Measurements from ENCODE around the gene NELL1.

DNA sequence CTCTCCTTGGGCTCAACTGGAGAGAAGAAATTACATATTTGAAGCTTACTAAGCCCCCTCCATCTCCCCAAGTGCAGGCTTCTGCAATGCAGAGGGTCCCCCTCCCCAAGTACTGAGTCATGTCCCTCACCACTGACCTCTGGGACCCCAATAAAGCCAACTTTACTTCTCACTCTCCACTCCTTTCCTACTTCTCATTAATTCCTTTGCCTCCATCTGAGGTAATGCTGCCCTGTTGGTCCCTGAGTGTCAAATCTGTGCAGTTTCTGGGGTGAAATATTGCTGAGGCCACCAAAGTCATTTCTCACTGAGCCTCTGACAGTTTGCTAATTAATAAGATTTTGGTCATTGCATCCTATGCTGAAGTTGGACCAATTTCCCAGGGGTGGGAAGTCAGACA, 101.6 kb downstream of the NELL1 start:
- TF ChIP-seq, protein P1, sequence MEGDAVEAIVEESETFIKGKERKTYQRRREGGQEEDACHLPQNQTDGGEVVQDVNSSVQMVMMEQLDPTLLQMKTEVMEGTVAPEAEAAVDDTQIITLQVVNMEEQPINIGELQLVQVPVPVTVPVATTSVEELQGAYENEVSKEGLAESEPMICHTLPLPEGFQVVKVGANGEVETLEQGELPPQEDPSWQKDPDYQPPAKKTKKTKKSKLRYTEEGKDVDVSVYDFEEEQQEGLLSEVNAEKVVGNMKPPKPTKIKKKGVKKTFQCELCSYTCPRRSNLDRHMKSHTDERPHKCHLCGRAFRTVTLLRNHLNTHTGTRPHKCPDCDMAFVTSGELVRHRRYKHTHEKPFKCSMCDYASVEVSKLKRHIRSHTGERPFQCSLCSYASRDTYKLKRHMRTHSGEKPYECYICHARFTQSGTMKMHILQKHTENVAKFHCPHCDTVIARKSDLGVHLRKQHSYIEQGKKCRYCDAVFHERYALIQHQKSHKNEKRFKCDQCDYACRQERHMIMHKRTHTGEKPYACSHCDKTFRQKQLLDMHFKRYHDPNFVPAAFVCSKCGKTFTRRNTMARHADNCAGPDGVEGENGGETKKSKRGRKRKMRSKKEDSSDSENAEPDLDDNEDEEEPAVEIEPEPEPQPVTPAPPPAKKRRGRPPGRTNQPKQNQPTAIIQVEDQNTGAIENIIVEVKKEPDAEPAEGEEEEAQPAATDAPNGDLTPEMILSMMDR (IDR thresholded peaks at IDR 0.05; ENCODE audit: low read depth, low read length, poor library complexity, severe bottlenecking) = no peak
- no peak for TF ChIP-seq EZH2phosphoT487 (IDR thresholded peaks at IDR 0.05; ENCODE audit: borderline replicate concordance, low read length)
